MCF 10A (cell line): Measurements from ENCODE around the gene GRM1. TPM values are rescaled to one million over a fixed set of nuclear protein-coding genes. Genes with fewer than 3 reads are reported as not detected.

Experiments
- BruUV-seq: library from RNA; stranded (reverse); fragments of 400-500 nt; replicated peaks from 2 replicates; lab custom pipeline; 2021; lab: Mats Ljungman, UMichigan
- CTCF ChIA-PET: fragments of 300-600 bp; sonication (Branson Sonifier 250); formaldehyde crosslinking; extraction: SDS; loops from one replicate; lab custom pipeline; 2021; ENCODE audit warnings: antibody characterized with exemption, inconsistent platforms; lab: Yijun Ruan, JAX
- POLR2A ChIA-PET: fragments of 300-600, 350-650 bp; sonication (Branson Sonifier 250); formaldehyde crosslinking; extraction: SDS; loops from one replicate; lab custom pipeline; 2020; ENCODE audit warnings: antibody characterized with exemption, inconsistent platforms; lab: Yijun Ruan, JAX
- DNase-seq: peaks from one replicate; pipeline ENCODE4 v3.0.0-alpha.2; 2018; ENCODE audit not compliant: unreplicated experiment
- H3K27ac Mint-ChIP-seq: one replicate; pipeline ENCODE4 v1.8.0; 2022; ENCODE audit warnings: mild to moderate bottlenecking, low read depth, mixed read lengths; ENCODE audit not compliant: unreplicated experiment
- H3K27me3 Mint-ChIP-seq: one replicate; pipeline ENCODE4 v1.8.0; 2022; ENCODE audit warnings: mixed read lengths; ENCODE audit not compliant: insufficient read depth, unreplicated experiment
- H3K36me3 Mint-ChIP-seq: one replicate; pipeline ENCODE4 v1.8.0; 2022; ENCODE audit warnings: mild to moderate bottlenecking, moderate library complexity, mixed read lengths; ENCODE audit not compliant: insufficient read depth, unreplicated experiment
- H3K4me1 Mint-ChIP-seq: one replicate; pipeline ENCODE4 v1.8.0; 2022; ENCODE audit warnings: mixed read lengths; ENCODE audit not compliant: insufficient read depth, unreplicated experiment
- H3K4me3 Mint-ChIP-seq: one replicate; pipeline ENCODE4 v1.8.0; 2022; ENCODE audit warnings: mild to moderate bottlenecking, moderate library complexity, mixed read lengths; ENCODE audit not compliant: unreplicated experiment
- H3K9me3 Mint-ChIP-seq: one replicate; pipeline ENCODE4 v1.8.0; 2022; ENCODE audit warnings: mixed read lengths; ENCODE audit not compliant: unreplicated experiment
- CTCF ChIP-seq: fragments of 200-600 bp; IDR thresholded peaks from one replicate; pipeline ENCODE4 v1.8.0; 2022; ENCODE audit warnings: antibody characterized with exemption, mild to moderate bottlenecking; ENCODE audit not compliant: unreplicated experiment
- intact Hi-C: fragments of 100-400 bp; cut with micrococcal nuclease; formaldehyde crosslinking; loops from 2 replicates; pipeline ENCODE4 v1.14.1; 2022
- total RNA-seq: library from RNA; stranded (reverse); gene quantifications from 2 replicates; pipeline ENCODE4 v1.2.3, GENCODE V29; 2022

The GRM1 gene
- total RNA-seq, 1 experiment from 2014 or later: not detected

GRCh38 chr6:146361128-146361924, 332.5 kb downstream of the GRM1 start:
- no peak for TF ChIP-seq CTCF
- Mint-ChIP-seq H3K4me1 (peaks cover 50% of the 10 kb centered on the region), H3K27ac (no peak overlapping the region), H3K36me3 (peaks cover 7% of the 10 kb centered on the region), H3K4me3 (no peak overlapping the region), H3K9me3 (no peaks in the 10 kb centered on the region), H3K27me3 (no peaks in the 10 kb centered on the region)
- peak; percentile 81 for DNase-seq
- ChIA-PET CTCF (no interaction called here), POLR2A (no interaction called here)
- no TSS peak for BruUV-seq
- intact Hi-C loops: no loop called here

- CTCF ChIA-PET: interaction anchor here (0.7 kb wide), 1 partner anchor 181 kb away, joined by 3 read pairs; no protein-coding TSS in a partner anchor
- Mint-ChIP-seq H3K4me3 (no peak overlapping the region), H3K4me1 (peaks cover 27% of the 10 kb centered on the region), H3K9me3 (no peaks in the 10 kb centered on the region), H3K27me3 (no peaks in the 10 kb centered on the region), H3K36me3 (no peaks in the 10 kb centered on the region), H3K27ac (no peak overlapping the region)
- intact Hi-C loops: no loop called here
- TF ChIP-seq CTCF: no peak
- DNase-seq: no peak
- no TSS peak for BruUV-seq
- POLR2A ChIA-PET: interaction anchor here (0.6 kb wide), 1 partner anchor 26 kb away, joined by 5 read pairs; no protein-coding TSS in a partner anchor
Measured at GRCh38 chr6:146363838-146364607, 335.2 kb downstream of the GRM1 start.

- H3K9me3 Mint-ChIP-seq: peaks cover 3% of the 10 kb centered on the region
- no peaks in the 10 kb centered on the region for H3K36me3 Mint-ChIP-seq
- DNase-seq: peak; percentile 14
- no TSS peak for BruUV-seq
- TF ChIP-seq CTCF: no peak
- ChIA-PET POLR2A (no interaction called here), CTCF (interaction anchor here (0.6 kb wide), 1 partner anchor 74 kb away, joined by 3 read pairs; no protein-coding TSS in a partner anchor)
- H3K4me1 Mint-ChIP-seq: peaks cover 26% of the 10 kb centered on the region
- intact Hi-C loops: no loop called here
- no peaks in the 10 kb centered on the region for H3K27me3 Mint-ChIP-seq
- no peak overlapping the region for H3K27ac Mint-ChIP-seq
- H3K4me3 Mint-ChIP-seq: no peak overlapping the region
Measured at GRCh38 chr6:146364816-146365594, 336.1 kb downstream of the GRM1 start.
